HG03064 (cell line): ENCODE results near the gene XYLT2.
"Not testable (repeated sequence)": the region's sequence is repeated elsewhere in the genome, so short reads cannot be mapped to it uniquely, and the experiment has no call there.

Experiments
- ATAC-seq: cut with Tn5 transposase; IDR thresholded peaks from one replicate; pipeline ENCODE4 v1.9.1; 2021; ENCODE audit warnings: low read depth; ENCODE audit not compliant: unreplicated experiment

Gene XYLT2

GRCh38 chr17:50388728-50389127 lies 42.8 kb downstream of the XYLT2 start:
- no peak for ATAC-seq

GRCh38 chr17:50389534-50389933 lies 43.6 kb downstream of the XYLT2 start:
- no peak for ATAC-seq

GRCh38 chr17:50392621-50393020 lies 46.7 kb downstream of the XYLT2 start:
- no peak for ATAC-seq

GRCh38 chr17:50393700-50394099 lies 47.8 kb downstream of the XYLT2 start:
- no peak for ATAC-seq

GRCh38 chr17:50394711-50395110 lies 48.8 kb downstream of the XYLT2 start:
- ATAC-seq, result no peak

GRCh38 chr17:50396261-50397110 lies 50.6 kb downstream of the XYLT2 start:
- no peak for ATAC-seq

- peak; percentile 84 for ATAC-seq
These were observed 51.4 kb downstream of the XYLT2 start, which contains the start of gene LRRC59 for GRCh38 chr17:50397111-50397918. TSS of gene LRRC59 (minus strand) at chr17:50397523. CDS start at chr17:50397317, 206 bp downstream.

- no peak for ATAC-seq
These were observed 52.0 kb downstream of the XYLT2 start for GRCh38 chr17:50397919-50398285.

GRCh38 chr17:50398672-50399071 lies 52.7 kb downstream of the XYLT2 start:
- not testable (repeated sequence) for ATAC-seq

GRCh38 chr17:50399591-50399990 lies 53.7 kb downstream of the XYLT2 start:
- ATAC-seq, result not testable (repeated sequence)

- not testable (repeated sequence) for ATAC-seq
These were observed 59.4 kb downstream of the XYLT2 start for GRCh38 chr17:50405351-50405750.

GRCh38 chr17:50406578-50406977 lies 60.7 kb downstream of the XYLT2 start:
- no peak for ATAC-seq

GRCh38 chr17:50407921-50408320 lies 62.0 kb downstream of the XYLT2 start:
- ATAC-seq, result no peak
